Measurements from ENCODE around the gene FKBP10. TPM values are rescaled to one million over a fixed set of nuclear protein-coding genes. Genes with fewer than 3 reads are reported as not detected.

Gene FKBP10
- polyA plus RNA-seq, 1 of the 3 experiments (the other 2 are of a cell fraction) = 360 TPM

GRCh38 chr17:41813699-41814124 is 908 bp downstream of the FKBP10 start:
- Histone ChIP-seq H3K4me3 (ENCODE audit: low read depth in 2 of 2, low read length in 1 of 2) (peak overlapping the region; percentile 75 to 93), H3K27me3 (ENCODE audit: insufficient read depth) (no peaks in the 10 kb centered on the region), H3K9me3 (no peaks in the 10 kb centered on the region), H3K9ac (peak overlapping the region; percentile 87), H3K4me1 (ENCODE audit: control insufficient read depth in 1 of 2, insufficient read depth in 2 of 2, low read depth in 1 of 2, low read length in 1 of 2) (peaks cover 15 to 24% of the 10 kb centered on the region in 2 experiments; a peak in 2 of 4 replicates), H3K4me2 (peak overlapping the region; percentile 99), H3F3A (replicated peaks; ENCODE audit: insufficient read depth) (no peaks in the 10 kb centered on the region), H3K27ac (ENCODE audit: low read depth in 2 of 2, low read length in 1 of 2) (peak overlapping the region; percentile 80 to 87; a peak in 3 of 4 replicates), H3K9me2 (no peaks in the 10 kb centered on the region), H3K79me2 (ENCODE audit: insufficient read depth) (peaks cover 78% of the 10 kb centered on the region), H4K20me1 (ENCODE audit: insufficient read depth) (peaks cover 18% of the 10 kb centered on the region), H3K36me3 (replicated peaks in 1 of 2; ENCODE audit: control insufficient read depth in 1 of 2, insufficient read depth in 2 of 2, low read length in 1 of 2) (peaks cover 5 to 8% of the 10 kb centered on the region in 2 experiments), H2AFZ (ENCODE audit: low read depth) (no peak overlapping the region)
- CTCF ChIA-PET = interaction anchor here (1.0 to 20.2 kb wide), 4 partner anchors 12 to 77 kb away, joined by 5 to 405 read pairs (median 14); partner anchors contain the start of genes HAP1 and JUP
- DNase-seq = peak; percentile 37
- TF ChIP-seq EZH2phosphoT487 (IDR thresholded peaks at IDR 0.05; ENCODE audit: borderline replicate concordance, low read depth) (no peak), NRF1 (IDR thresholded peaks at IDR 0.05; ENCODE audit: low read depth, low read length) (no peak)
- WGBS (ENCODE audit: low lambda C conversion rate) = 48% methylated on average over 9 of the region's 9 CpGs
- POLR2A ChIA-PET = no interaction called here

DNA sequence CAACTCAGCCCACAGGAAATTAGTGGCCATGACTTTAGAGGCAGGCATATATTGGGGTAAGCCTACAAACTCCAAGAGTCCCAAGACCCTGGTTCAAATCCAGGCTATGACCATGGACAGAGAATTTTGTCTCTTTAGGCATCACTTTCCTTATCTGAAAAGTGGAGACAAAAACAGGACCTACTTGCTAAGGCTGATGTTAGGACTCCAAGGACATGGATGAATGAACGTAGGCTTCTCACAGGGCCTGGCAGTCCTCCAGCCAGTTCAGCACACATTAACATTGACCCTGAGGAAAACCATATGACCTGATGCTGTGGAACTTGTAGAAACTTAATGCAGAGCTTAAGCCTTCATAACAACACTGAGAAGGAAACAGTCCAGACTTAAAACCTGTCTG is 1.4 kb downstream of the FKBP10 start:
- POLR2A ChIA-PET = no interaction called here
- CTCF ChIA-PET = interaction anchor here (1.0 to 2.1 kb wide), 3 partner anchors 13 to 158 kb away, joined by 3 to 9 read pairs (median 4); no protein-coding TSS in a partner anchor
- Histone ChIP-seq H3K9me3 (no peaks in the 10 kb centered on the region), H3K27ac (ENCODE audit: low read depth in 2 of 2, low read length in 1 of 2) (no peak overlapping the region; a peak in 1 of 4 replicates), H3K79me2 (ENCODE audit: insufficient read depth) (peaks cover 73% of the 10 kb centered on the region), H3K27me3 (ENCODE audit: insufficient read depth) (no peaks in the 10 kb centered on the region), H3K4me1 (ENCODE audit: control insufficient read depth in 1 of 2, insufficient read depth in 2 of 2, low read depth in 1 of 2, low read length in 1 of 2) (peaks cover 15 to 24% of the 10 kb centered on the region in 2 experiments; a peak in 2 of 4 replicates), H3K9me2 (no peaks in the 10 kb centered on the region), H3F3A (replicated peaks; ENCODE audit: insufficient read depth) (no peaks in the 10 kb centered on the region), H3K4me3 (ENCODE audit: low read depth in 2 of 2, low read length in 1 of 2) (peak overlapping the region; percentile 75 to 93), H3K4me2 (peak overlapping the region; percentile 99), H2AFZ (ENCODE audit: low read depth) (no peak overlapping the region), H4K20me1 (ENCODE audit: insufficient read depth) (peaks cover 14% of the 10 kb centered on the region), H3K9ac (peak overlapping the region; percentile 87), H3K36me3 (replicated peaks in 1 of 2; ENCODE audit: control insufficient read depth in 1 of 2, insufficient read depth in 2 of 2, low read length in 1 of 2) (peaks cover 3 to 11% of the 10 kb centered on the region in 2 experiments)
- WGBS (ENCODE audit: low lambda C conversion rate) = 79% methylated on average over 1 of the region's 1 CpG
- TF ChIP-seq, protein P1, sequence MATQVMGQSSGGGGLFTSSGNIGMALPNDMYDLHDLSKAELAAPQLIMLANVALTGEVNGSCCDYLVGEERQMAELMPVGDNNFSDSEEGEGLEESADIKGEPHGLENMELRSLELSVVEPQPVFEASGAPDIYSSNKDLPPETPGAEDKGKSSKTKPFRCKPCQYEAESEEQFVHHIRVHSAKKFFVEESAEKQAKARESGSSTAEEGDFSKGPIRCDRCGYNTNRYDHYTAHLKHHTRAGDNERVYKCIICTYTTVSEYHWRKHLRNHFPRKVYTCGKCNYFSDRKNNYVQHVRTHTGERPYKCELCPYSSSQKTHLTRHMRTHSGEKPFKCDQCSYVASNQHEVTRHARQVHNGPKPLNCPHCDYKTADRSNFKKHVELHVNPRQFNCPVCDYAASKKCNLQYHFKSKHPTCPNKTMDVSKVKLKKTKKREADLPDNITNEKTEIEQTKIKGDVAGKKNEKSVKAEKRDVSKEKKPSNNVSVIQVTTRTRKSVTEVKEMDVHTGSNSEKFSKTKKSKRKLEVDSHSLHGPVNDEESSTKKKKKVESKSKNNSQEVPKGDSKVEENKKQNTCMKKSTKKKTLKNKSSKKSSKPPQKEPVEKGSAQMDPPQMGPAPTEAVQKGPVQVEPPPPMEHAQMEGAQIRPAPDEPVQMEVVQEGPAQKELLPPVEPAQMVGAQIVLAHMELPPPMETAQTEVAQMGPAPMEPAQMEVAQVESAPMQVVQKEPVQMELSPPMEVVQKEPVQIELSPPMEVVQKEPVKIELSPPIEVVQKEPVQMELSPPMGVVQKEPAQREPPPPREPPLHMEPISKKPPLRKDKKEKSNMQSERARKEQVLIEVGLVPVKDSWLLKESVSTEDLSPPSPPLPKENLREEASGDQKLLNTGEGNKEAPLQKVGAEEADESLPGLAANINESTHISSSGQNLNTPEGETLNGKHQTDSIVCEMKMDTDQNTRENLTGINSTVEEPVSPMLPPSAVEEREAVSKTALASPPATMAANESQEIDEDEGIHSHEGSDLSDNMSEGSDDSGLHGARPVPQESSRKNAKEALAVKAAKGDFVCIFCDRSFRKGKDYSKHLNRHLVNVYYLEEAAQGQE (IDR thresholded peaks at IDR 0.05; ENCODE audit: low read depth, low read length) = 0 out of 2 replicates have a peak, but pooled peaks have one; percentile 45
- no peak for TF ChIP-seq RAD21 (IDR thresholded peaks at IDR 0.05; ENCODE audit: low read length)
- no peak for DNase-seq

GRCh38 chr17:41816637-41817320 is 4.0 kb downstream of the FKBP10 start:
- Histone ChIP-seq H3K4me1 (ENCODE audit: control insufficient read depth in 1 of 2, insufficient read depth in 2 of 2, low read depth in 1 of 2, low read length in 1 of 2) (peaks cover 3 to 10% of the 10 kb centered on the region in 2 experiments; a peak in 1 of 4 replicates), H3K79me2 (ENCODE audit: insufficient read depth) (peaks cover 50% of the 10 kb centered on the region), H3F3A (replicated peaks; ENCODE audit: insufficient read depth) (no peaks in the 10 kb centered on the region), H4K20me1 (ENCODE audit: insufficient read depth) (peaks cover 8% of the 10 kb centered on the region; the same call in 1 of the 2 replicates), H3K36me3 (replicated peaks in 1 of 2; ENCODE audit: control insufficient read depth in 1 of 2, insufficient read depth in 2 of 2, low read length in 1 of 2) (peaks cover 3 to 19% of the 10 kb centered on the region in 2 experiments), H3K9me2 (no peaks in the 10 kb centered on the region), H3K4me3 (ENCODE audit: low read depth in 2 of 2, low read length in 1 of 2) (no peak overlapping the region), H3K9me3 (no peaks in the 10 kb centered on the region), H3K4me2 (no peak overlapping the region), H3K27ac (ENCODE audit: low read depth in 2 of 2, low read length in 1 of 2) (no peak overlapping the region), H3K27me3 (ENCODE audit: insufficient read depth) (no peaks in the 10 kb centered on the region), H3K9ac (no peak overlapping the region), H2AFZ (ENCODE audit: low read depth) (no peak overlapping the region)
- 99% methylated on average over 16 of the region's 23 CpGs for WGBS (ENCODE audit: low lambda C conversion rate)
- POLR2A ChIA-PET = no interaction called here
- TF ChIP-seq, protein P2, sequence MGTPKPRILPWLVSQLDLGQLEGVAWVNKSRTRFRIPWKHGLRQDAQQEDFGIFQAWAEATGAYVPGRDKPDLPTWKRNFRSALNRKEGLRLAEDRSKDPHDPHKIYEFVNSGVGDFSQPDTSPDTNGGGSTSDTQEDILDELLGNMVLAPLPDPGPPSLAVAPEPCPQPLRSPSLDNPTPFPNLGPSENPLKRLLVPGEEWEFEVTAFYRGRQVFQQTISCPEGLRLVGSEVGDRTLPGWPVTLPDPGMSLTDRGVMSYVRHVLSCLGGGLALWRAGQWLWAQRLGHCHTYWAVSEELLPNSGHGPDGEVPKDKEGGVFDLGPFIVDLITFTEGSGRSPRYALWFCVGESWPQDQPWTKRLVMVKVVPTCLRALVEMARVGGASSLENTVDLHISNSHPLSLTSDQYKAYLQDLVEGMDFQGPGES (IDR thresholded peaks at IDR 0.05; ENCODE audit: low read depth, low read length) = no peak
- TF ChIP-seq CHD2 (IDR thresholded peaks at IDR 0.05; ENCODE audit: low read length, partially characterized antibody) (no peak), YY1 (IDR thresholded peaks at IDR 0.05; ENCODE audit: low read depth) (no peak)
- CTCF ChIA-PET = interaction anchor here (1.0 to 1.2 kb wide), 2 partner anchors 10 to 16 kb away, joined by 3 read pairs; no protein-coding TSS in a partner anchor
- DNase-seq = no peak
